GM15510 (cell line): ENCODE results near the gene XRCC4.

ENCODE experiments used
- POLR2A ChIP-seq: IDR thresholded peaks from 3 replicates; pipeline ENCODE4 v1.6.1; 2011; ENCODE audit warnings: borderline replicate concordance; ENCODE audit not compliant: insufficient read length; ENCODE audit errors: extremely low read depth

The XRCC4 gene

DNA sequence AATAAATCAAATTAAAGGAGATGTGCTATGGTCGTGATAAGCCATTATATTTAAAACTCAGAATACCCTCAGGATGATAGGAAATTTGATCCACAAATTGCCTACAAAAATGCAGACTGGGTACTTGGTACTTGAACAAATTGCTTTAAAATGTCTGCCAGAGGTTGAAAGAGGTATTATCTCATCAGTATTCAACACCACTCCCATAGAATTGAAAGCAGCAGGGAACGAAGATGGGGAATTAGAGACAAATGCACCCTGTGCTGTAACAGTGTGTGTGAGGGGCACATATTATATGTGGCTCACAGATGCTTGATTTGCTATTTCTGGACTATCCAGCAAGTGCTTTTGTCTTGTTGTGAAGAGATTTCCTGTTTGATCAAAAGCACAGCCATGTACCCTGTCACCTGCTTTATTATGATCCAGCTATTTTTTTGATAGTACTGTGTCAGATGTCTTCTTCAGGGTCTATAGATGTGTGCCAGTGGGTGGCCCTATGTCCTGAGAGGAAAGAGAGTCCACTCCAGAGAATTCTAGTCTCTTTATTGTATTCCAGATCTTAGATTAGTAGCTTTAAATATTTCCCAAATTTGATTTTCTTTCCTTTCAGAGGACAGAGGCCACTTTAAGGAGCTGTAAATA is 120.1 kb downstream of the XRCC4 start:
- TF ChIP-seq POLR2A = no peak

DNA sequence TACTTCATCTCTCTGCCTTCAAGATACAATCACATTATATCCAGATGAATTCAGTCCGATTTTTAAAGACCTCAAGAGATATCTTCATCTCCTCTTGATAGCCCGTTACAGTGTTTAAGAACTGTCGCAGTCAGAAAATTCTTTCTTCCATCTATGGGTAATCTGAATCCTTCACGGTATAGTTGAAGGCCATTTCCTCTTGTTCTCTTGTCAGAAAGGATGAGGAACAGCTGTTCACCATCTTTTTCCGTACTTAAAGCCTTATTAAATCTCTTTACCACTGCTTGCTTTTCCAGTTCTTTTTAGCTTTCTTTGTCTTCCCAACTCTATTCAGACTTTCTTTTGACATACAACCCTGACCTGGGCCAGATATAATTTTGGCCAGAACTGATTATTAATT is 121.8 kb downstream of the XRCC4 start:
- no peak for TF ChIP-seq POLR2A

DNA sequence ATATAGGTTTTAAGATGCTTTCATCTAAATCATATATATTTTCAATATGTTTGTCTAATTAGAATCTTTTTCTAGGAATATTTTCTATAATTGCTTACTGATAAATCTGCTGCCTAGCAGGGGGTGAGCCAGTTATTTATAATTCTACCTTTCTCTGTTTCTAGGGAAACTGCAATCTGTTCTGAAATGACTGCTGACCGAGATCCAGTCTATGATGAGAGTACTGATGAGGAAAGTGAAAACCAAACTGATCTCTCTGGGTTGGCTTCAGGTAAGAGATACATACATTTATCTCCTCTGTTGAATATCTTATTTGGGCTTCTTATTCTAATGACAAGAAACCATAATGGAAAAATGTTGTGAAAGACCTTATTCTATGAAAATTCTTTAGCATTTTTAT is 127.3 kb downstream of the XRCC4 start:
- TF ChIP-seq POLR2A = no peak

DNA sequence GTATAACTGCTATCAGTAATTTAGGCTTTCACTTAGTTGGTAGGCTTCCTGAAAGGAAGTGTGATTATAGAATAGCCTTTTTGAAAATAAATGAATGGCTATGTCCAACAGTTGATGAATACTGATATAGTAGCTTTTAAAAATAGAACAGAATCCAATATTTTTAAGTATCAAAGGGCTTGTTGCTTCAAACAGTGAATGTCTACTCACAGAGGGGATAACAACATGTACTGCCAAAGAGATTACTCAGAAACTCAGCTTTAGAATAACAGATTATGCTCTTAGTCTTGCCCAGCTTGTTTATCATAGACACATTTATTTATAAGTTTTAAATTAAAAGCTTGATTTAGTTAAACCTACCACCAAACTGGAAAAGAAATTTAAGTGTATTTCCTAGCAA is 132.6 kb downstream of the XRCC4 start:
- TF ChIP-seq POLR2A = no peak

GRCh38 chr5:83219077-83219476 is 141.7 kb downstream of the XRCC4 start:
- no peak for TF ChIP-seq POLR2A

DNA sequence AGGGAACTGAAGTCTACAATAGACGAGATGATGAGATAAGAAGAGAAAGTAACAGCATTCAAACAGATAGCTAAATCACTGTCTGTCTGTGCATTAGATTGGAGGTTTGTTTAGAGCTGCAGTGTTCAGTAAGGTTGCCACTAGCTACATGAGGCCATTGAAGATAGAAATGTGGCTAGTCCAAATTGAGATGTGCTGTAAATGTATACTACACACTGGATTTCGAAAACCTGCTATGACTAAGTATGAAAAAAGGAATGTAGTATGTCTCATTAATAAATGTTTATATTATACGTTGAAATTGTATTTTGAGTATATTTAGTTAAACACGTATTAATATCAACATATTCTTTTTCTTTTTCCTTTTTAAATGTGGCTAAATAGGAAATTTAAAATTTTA is 142.1 kb downstream of the XRCC4 start:
- no peak for TF ChIP-seq POLR2A

GRCh38 chr5:83220331-83220730 is 143.0 kb downstream of the XRCC4 start:
- no peak for TF ChIP-seq POLR2A

DNA sequence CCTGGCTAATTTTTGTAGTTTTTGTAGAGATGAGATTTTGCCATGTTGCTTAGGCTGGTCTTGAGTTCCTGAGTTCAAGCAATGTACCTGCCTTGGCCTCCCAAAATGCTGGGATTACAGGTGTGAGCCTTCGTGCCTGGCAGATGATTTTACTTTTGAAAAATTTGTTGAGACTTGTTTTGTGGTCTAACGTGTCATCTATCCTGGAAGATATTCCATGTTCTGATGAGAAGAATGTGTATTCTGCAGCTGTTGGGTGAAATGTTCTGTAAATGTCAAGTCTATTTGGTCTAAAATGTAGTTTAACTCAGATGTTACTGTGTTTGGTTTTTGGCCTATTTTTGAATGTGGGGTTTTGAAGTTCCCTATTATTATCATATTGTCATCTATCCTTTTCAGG is 145.6 kb downstream of the XRCC4 start:
- TF ChIP-seq POLR2A = no peak

- no peak for TF ChIP-seq POLR2A
These were observed 150.3 kb downstream of the XRCC4 start for GRCh38 chr5:83227611-83228010.

GRCh38 chr5:83230511-83230910 is 153.2 kb downstream of the XRCC4 start:
- no peak for TF ChIP-seq POLR2A

- no peak for TF ChIP-seq POLR2A
These were observed 167.2 kb downstream of the XRCC4 start for GRCh38 chr5:83244516-83244915.

GRCh38 chr5:83245037-83245436 is 167.7 kb downstream of the XRCC4 start:
- no peak for TF ChIP-seq POLR2A

DNA sequence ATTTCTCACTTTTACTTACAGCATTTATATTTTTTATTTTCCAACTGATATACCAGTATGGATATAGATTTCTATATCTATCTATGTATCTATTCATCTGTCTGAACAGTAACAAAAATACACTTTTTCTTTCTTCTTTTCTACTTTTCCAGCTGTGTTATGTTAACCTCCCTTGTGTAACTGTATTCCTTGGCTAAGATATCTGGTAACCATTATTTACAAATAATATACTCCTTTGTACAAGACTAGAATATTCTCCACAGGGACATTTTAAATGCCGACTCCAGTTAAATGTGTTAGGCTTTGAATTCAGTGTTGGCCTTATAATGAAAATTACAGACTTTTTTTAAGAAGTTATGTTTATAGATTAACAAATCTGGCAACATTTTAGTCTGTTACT is 168.7 kb downstream of the XRCC4 start:
- TF ChIP-seq POLR2A = no peak

DNA sequence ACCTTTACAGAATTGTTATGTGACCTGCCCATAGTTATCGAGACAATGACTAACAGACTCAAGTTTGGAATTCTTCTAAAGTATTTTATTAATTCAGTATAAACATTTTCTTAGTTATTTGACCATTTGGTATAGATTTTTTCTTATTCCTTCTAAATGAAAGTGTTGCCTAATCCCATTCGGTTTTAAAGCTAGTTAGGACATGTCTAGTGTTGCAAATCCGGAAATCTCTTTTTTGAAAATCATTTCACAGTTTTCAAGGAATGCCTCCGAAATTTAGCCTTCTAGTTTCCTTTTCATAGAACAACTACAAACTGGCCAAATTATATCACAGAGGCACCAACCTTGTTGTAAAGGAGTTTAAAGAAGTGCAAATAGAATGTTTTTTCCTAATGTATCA is 171.8 kb downstream of the XRCC4 start:
- TF ChIP-seq POLR2A = no peak

GRCh38 chr5:83251849-83252248 is 174.5 kb downstream of the XRCC4 start:
- no peak for TF ChIP-seq POLR2A

GRCh38 chr5:83253720-83254119 is 176.4 kb downstream of the XRCC4 start:
- TF ChIP-seq POLR2A = no peak

GRCh38 chr5:83255268-83255667 is 177.9 kb downstream of the XRCC4 start:
- no peak for TF ChIP-seq POLR2A
